KMS-11 (cell line): ENCODE results near the gene CALHM2.
"Not testable (repeated sequence)": the region's sequence is repeated elsewhere in the genome, so short reads cannot be mapped to it uniquely, and the experiment has no call there.

ENCODE experiments used
- H2AFZ ChIP-seq: fragments of 200-600 bp; sonication (generic); 2 replicates; pipeline ENCODE4 v1.6.1; 2016; ENCODE audit warnings: antibody characterized with exemption, mixed run types, low read depth
- H3K27ac ChIP-seq: fragments of 200-600 bp; sonication (generic); 2 replicates; pipeline ENCODE4 v1.6.1; 2016; ENCODE audit warnings: mild to moderate bottlenecking, mixed run types
- H3K27me3 ChIP-seq: fragments of 200-600 bp; sonication (generic); 2 replicates; pipeline ENCODE4 v1.6.1; 2017; ENCODE audit warnings: mild to moderate bottlenecking, low read depth, mixed run types, moderate library complexity; ENCODE audit not compliant: insufficient read depth
- H3K36me3 ChIP-seq: fragments of 200-600 bp; sonication (generic); 2 replicates; pipeline ENCODE4 v1.6.1; 2017; ENCODE audit warnings: mild to moderate bottlenecking, mixed run types; ENCODE audit not compliant: insufficient read depth
- H3K4me1 ChIP-seq: fragments of 200-600 bp; sonication (generic); 2 replicates; pipeline ENCODE4 v1.6.1; 2016; ENCODE audit warnings: mild to moderate bottlenecking, low read depth, mixed run types; ENCODE audit not compliant: poor library complexity, severe bottlenecking
- H3K4me2 ChIP-seq: fragments of 200-600 bp; sonication (generic); 2 replicates; pipeline ENCODE4 v1.7.0; 2016; ENCODE audit warnings: mild to moderate bottlenecking, mixed run types
- H3K4me3 ChIP-seq: fragments of 200-600 bp; sonication (generic); IDR thresholded peaks from 2 replicates; pipeline ENCODE4 v1.6.1; 2017; ENCODE audit warnings: low read depth, low read length, mixed read lengths; ENCODE audit not compliant: insufficient read depth
- H3K79me2 ChIP-seq: fragments of 200-600 bp; sonication (generic); 2 replicates; pipeline ENCODE4 v1.6.1; 2016; ENCODE audit warnings: low read depth, mixed run types; ENCODE audit not compliant: insufficient read depth
- H3K9ac ChIP-seq: fragments of 200-600 bp; sonication (generic); 2 replicates; pipeline ENCODE4 v1.6.1; 2016; ENCODE audit warnings: mild to moderate bottlenecking, mixed run types
- H4K20me1 ChIP-seq: fragments of 200-600 bp; sonication (generic); 2 replicates; pipeline ENCODE4 v1.6.1; 2016; ENCODE audit warnings: mild to moderate bottlenecking, mixed run types; ENCODE audit not compliant: insufficient read depth
- CTCF ChIP-seq: fragments of 200-600 bp; sonication (generic); conservative IDR thresholded peaks from 2 replicates; pipeline ENCODE4 v1.6.1; 2017; ENCODE audit warnings: low read depth, mild to moderate bottlenecking, antibody characterized with exemption, low read length, moderate library complexity, mixed read lengths

CALHM2 gene

GRCh38 chr10:103419101-103419500 is 33.1 kb downstream of the CALHM2 start:
- Histone ChIP-seq H3K27ac (no peak overlapping the region), H3K36me3 (peaks cover 15% of the 10 kb centered on the region; the same call in 1 of the 2 replicates), H2AFZ (no peak overlapping the region), H3K4me2 (no peak overlapping the region), H3K4me3 (no peak overlapping the region), H3K27me3 (no peaks in the 10 kb centered on the region), H3K9ac (no peak overlapping the region), H3K4me1 (no peaks in the 10 kb centered on the region), H3K79me2 (no peaks in the 10 kb centered on the region), H4K20me1 (no peaks in the 10 kb centered on the region)
- TF ChIP-seq CTCF = no peak

GRCh38 chr10:103417601-103418000 is 34.6 kb downstream of the CALHM2 start:
- TF ChIP-seq CTCF = no peak
- no peaks in the 10 kb centered on the region for H3K79me2 ChIP-seq
- no peak overlapping the region for H3K27ac ChIP-seq
- H3K36me3 ChIP-seq = peaks cover 23% of the 10 kb centered on the region; the same call in 1 of the 2 replicates
- no peak overlapping the region for H3K4me3 ChIP-seq
- H3K27me3 ChIP-seq = no peaks in the 10 kb centered on the region
- no peaks in the 10 kb centered on the region for H4K20me1 ChIP-seq
- H2AFZ ChIP-seq = no peak overlapping the region
- H3K4me1 ChIP-seq = no peaks in the 10 kb centered on the region
- no peak overlapping the region for H3K9ac ChIP-seq
- no peak overlapping the region for H3K4me2 ChIP-seq

GRCh38 chr10:103417148-103417469 is 35.1 kb downstream of the CALHM2 start:
- peaks cover 23% of the 10 kb centered on the region; the same call in 1 of the 2 replicates for H3K36me3 ChIP-seq
- H2AFZ ChIP-seq, H3K79me2 ChIP-seq, H3K27me3 ChIP-seq, H3K4me2 ChIP-seq, H4K20me1 ChIP-seq, H3K4me3 ChIP-seq, H3K27ac ChIP-seq, H3K9ac ChIP-seq, H3K4me1 ChIP-seq: not testable (repeated sequence)
- TF ChIP-seq CTCF = peak; percentile 29; the same call in 1 of the 2 replicates

GRCh38 chr10:103416436-103417147 is 35.6 kb downstream of the CALHM2 start:
- TF ChIP-seq CTCF = peak; percentile 70
- Histone ChIP-seq H4K20me1 (no peaks in the 10 kb centered on the region), H3K36me3 (peaks cover 23% of the 10 kb centered on the region; the same call in 1 of the 2 replicates), H3K79me2 (no peaks in the 10 kb centered on the region), H3K27me3 (no peaks in the 10 kb centered on the region), H3K9ac (no peak overlapping the region), H3K27ac (no peak overlapping the region), H3K4me1 (no peaks in the 10 kb centered on the region), H3K4me2 (no peak overlapping the region), H3K4me3 (no peak overlapping the region), H2AFZ (no peak overlapping the region)
